Suppressor macrophage treated with lipopolysaccharide for 1 hour (primary cell): ENCODE results near the gene BCAR3.

Source experiments
- DNase-seq, 3 donors: peaks; one replicate each; pipeline ENCODE4 v3.0.0-alpha.2; 2020 to 2022

The BCAR3 gene

DNA sequence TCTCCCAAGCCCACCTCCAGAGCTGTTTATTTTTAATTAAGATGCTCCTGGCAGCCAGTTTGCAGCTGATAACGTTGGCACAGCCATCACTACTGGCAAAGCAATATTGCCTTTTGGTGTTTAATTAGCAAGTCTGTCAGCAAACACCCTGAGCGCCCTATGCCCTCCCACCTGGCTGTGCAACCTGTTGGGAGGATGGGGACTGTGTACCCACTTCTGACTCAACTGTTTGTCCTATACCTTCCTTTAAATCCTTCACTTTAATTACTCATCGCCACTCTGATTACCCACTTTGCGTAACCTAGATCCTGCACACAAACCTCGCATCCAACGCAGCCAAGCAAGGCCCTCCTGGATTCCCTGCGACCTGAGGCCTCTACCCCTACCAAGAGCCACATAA is 67.1 kb downstream of the BCAR3 start:
- DNase-seq, result no peak

DNA sequence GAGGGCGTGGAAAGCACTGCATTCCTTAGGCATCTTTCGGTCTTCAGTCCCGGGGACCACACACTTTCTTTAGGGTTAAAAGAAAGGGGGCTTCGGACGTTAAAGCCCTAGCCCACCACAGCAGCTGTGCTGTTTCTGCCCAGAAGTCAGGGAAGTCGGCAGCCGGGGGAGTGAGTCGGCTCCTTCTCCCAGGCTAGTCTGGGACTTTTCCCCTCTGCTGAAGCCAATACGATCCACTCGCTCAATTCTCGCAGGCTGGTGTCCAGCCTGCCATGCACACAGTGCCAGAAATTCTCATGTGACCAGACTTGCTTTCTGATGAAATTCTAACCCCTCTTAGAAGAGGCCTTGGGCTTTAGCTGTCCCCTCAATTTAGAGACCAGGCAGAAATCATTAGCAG is 67.7 kb downstream of the BCAR3 start:
- no peak for DNase-seq

DNA sequence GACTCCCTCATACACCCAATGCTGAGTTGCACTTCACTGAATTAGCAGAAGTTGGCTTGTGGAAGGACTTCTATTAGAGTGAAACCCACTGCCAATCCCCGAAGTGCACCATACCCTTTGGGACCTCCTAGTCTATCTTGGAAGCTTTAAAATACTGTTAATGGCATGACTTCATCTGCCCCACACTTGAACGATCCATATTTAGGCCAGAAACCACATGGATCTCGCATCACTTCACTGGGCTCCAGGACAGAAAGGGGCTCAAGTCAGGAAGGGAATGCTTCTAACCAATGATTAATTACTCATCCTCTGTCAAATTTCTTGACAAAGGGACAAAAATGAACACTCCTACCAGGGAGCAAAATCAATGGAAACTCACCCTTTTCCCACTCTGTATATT is 69.1 kb downstream of the BCAR3 start:
- DNase-seq, result no peak

DNA sequence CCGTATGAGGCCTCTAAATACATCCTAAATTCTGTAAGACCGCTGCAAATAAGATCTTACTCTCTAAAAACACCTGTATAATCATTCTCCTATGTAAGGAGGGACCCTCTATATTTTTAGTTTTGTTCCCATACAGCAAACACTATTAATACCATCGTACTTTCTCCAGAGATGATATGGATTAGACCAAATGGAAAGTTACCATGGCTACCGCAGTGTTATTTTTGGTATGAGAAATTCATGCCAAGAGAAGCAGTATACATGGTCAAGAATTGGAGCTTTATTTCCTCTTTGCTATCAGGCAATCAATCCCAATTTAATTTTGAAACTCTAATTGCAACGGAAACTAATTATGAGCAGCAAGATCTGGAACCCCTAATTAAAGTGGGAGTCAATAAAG is 70.0 kb downstream of the BCAR3 start:
- no peak for DNase-seq

GRCh38 chr1:93609536-93609935 is 72.1 kb downstream of the BCAR3 start:
- peak in 1 of 3 donors; percentile 17 for DNase-seq

GRCh38 chr1:93608187-93609109 is 73.2 kb downstream of the BCAR3 start:
- DNase-seq, result no peak

GRCh38 chr1:93607814-93608186 is 73.8 kb downstream of the BCAR3 start:
- peak; percentile 84 to 89 (median 87) for DNase-seq

- DNase-seq, result peak; percentile 30 to 43 (median 30)
These were observed 75.7 kb downstream of the BCAR3 start for GRCh38 chr1:93605812-93606512.

DNA sequence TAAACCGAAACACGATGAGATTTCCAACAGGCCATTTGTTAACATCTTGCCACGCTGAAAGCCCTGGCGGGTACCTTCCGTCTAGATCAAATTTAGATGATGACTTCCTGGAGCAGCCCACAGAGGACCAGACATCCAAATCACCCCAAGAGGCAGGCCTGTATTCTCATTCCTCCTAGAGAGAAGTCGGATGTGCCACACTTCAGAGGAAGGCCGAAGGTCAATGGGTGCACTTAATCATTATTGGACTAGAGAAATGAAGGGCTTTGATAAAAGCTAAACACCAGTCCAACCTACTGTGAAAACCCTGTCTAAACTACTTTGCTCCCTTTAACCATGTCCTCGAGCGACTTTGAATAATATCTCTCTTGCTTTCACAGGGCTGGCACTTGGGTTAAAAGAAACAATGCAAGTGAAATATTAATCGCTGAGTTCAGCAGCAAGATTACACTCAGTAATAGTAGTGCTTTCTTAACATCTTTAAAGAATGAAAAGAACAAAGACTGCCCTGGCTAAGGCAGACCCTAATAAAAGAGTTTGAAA is 76.5 kb downstream of the BCAR3 start:
- no peak for DNase-seq

DNA sequence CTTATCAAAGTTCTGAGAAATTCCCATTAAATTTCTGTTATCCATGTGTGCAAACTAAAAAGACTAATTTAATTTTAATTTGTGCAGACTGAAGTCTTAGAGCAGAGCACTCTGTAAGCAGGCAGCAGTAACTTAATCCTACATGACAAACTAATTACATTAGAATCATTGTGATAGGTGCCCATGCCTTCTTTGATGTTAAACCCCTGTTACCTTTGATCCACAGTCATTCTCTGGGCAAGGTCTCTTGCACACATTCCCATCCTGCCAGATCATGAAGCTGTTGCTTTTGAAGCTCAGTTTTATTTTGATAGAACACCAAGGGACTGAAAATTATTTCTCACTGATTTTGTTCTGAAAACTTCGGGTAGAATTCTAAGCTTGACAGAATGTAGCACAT is 77.2 kb downstream of the BCAR3 start:
- no peak for DNase-seq

- no peak for DNase-seq
These were observed 78.0 kb downstream of the BCAR3 start for GRCh38 chr1:93603601-93604000.

DNA sequence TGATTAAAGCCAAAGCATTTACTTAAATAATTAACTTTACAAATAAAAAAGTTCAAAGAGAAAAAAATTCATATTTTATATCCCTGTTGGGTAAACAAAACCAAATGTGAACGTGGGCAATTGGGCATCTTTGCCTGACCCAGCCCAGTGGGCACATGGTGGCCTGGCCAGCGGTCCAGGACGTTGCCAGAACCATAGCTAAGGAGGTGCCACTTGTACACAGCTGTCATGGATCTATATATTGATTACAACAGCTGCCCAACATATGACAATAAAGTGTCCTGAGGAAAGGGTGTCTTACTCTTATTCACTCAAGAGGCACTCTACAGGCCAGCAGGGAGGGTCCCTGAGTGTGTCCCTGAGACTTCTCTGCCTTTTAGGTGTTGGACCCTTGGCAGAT is 78.5 kb downstream of the BCAR3 start:
- DNase-seq, result no peak

GRCh38 chr1:93602101-93602500 is 79.5 kb downstream of the BCAR3 start:
- DNase-seq, result no peak

- no peak for DNase-seq
These were observed 80.0 kb downstream of the BCAR3 start for GRCh38 chr1:93601686-93602085.

DNA sequence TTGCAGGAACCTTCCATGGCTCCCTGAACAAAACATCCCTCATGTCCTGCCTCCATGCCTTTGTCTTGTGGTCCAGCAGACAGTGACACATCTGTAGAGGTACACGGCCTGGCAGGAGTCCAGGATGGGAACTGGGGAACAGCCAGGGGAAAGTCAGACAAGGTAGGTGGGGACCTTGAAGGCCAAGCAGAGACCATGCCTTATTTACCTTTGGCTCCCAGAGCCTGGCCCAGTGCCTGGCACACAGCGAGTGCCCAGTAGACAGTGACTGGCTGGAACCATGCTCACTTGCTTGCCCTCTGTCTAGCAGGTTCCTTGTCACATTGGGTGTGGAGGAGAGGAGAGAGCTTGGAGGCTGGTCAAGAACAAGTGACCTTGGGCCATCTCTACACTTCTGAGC is 81.0 kb downstream of the BCAR3 start:
- DNase-seq, result no peak

- DNase-seq, result no peak
These were observed 82.2 kb downstream of the BCAR3 start for GRCh38 chr1:93599479-93599878.

DNA sequence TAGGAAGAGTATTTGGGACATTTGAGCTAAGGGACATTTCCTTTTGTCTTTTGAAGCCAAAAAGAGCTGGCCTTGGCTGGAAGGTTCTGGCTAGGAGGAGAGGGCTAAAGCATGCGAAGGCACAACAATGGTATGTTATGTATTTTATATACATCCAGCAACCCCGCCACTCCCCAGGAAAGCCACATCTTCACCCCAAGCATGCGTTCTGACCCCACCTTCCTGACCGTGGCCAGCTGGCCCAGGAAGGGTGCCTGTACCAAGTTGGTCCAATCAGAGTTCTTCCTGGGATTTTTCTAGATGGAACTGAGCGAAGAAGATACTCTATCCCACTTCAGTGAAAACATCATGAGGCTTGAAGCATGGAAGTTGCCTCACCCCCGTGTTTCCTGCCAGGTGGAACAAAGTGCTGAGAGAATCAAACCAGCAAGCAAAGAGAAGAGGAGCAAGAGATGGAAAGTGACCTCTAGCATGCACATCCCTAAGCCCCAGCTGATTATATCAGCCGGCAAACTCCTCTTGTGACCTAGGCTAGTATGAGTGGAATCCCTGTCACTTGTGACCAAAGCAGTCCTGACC is 82.7 kb downstream of the BCAR3 start:
- DNase-seq, result no peak

DNA sequence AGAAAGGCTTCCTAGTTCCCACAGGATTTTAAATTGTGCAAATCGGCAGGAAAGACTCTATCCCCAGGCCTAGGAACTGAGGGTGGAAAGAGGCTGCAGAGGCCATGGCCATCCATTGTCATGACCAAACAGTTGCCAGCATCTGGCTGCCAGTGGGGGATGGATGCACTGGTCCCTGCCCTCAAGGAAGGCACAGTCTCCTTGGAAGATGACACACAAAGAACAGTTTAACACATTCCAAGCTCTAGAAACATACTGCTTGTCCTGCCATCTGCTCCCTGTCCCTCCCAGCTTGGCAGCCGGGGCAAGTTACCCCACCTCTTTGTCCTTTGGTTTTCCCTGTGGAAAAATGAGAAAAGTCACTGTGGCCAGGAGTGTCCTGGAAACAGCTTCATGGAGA is 83.2 kb downstream of the BCAR3 start:
- no peak for DNase-seq

DNA sequence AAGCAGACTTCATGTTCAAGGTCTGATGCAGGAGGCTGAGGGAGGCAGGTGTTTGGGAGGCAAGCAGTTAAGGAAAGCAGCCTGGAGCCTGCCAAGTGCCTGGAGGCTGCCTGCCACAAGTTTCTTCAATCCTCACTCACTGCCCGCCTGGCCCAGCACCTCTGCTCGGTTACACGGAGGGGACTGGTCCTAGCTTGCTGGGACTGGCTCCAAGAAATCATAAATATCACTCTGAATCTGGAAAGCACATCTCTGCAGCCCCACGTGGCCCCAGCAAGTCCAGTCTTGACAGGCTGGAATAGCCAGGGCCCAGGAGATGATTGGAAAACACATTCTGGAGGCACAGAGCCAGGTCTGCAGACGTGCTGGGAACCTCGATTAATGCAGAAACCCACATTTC is 83.9 kb downstream of the BCAR3 start:
- DNase-seq, result no peak

GRCh38 chr1:93596329-93597089 is 85.1 kb downstream of the BCAR3 start:
- DNase-seq, result no peak

DNA sequence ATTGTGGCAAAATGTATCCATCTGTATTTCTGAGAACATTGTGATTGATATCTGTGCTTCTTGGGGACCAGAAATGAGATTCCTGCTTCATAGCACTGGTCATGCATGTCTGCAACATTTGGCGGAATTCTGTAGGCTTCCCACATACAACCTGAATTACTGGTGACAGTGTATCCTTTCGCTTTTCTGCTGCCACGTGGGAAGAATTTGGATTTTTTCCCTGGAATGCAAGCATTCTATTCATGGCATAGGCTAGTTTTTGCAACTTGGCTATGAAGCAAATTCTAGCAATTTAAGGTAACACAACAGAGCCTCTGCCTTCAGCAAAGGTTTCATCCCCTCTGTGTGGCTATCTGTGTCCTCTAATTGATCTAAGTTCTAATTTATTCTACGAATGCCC is 85.9 kb downstream of the BCAR3 start:
- no peak for DNase-seq

DNA sequence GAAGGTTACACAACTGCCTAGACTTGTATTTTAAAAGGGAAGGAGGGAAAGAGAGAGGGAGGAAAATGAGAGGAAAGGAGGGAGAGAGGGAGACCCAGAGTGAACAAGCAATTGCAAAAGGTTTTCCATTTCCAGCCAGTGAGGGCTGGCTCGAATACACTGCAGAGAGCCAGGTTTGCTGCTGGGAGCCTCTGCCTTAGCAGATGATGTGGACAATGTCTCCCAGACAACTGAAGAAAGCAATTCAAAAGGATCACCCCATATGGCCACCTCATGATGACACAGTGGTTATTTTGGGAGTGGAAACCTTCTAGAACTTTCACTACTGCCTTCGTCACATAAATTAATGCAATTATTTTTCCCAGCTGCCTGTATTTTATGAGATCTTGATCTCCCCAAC is 86.4 kb downstream of the BCAR3 start:
- DNase-seq, result no peak

GRCh38 chr1:93594603-93594880 is 87.1 kb downstream of the BCAR3 start:
- DNase-seq, result no peak
